Cardiac atrium fibroblast (primary cell): ENCODE measurements around the gene IFNA1. TPM values are rescaled to one million over a fixed set of nuclear protein-coding genes. Genes with fewer than 3 reads are reported as not detected.

Experiments
- total RNA-seq: library from RNA; depleted of rRNA; stranded (reverse); fragments of >200 nt; gene quantifications from 2 replicates; pipeline ENCODE4 v1.2.3, GENCODE V29; 2015

Gene IFNA1
- total RNA-seq, result not detected in 2 replicates

GRCh38 chr9:21440139-21440538, at the start of gene IFNA1:
Gene IFNA1, plus strand, starts transcription at chr9:21440439. Its CDS starts 69 bp downstream, at chr9:21440508.

GRCh38 chr9:21408817-21409216, 31.4 kb upstream of the IFNA1 start, which contains the start of gene IFNA8:
Gene IFNA8, plus strand, starts transcription at chr9:21409117. Its CDS starts 60 bp downstream, at chr9:21409177.

GRCh38 chr9:21482213-21482612, 42.0 kb downstream of the IFNA1 start, which contains the start of gene IFNE:
Gene IFNE, minus strand, starts transcription at chr9:21482313. Its CDS starts 619 bp downstream, at chr9:21481694.

Other genes starting within 250 kb of the IFNA1 start
- gene IFNA7, start 238.2 kb upstream of the IFNA1 start, total RNA-seq, result not detected in 2 replicates
- not detected in 2 replicates for gene IFNA10, start 233.3 kb upstream of the IFNA1 start, total RNA-seq
- gene IFNA16, start 223.1 kb upstream of the IFNA1 start, total RNA-seq, result not detected in 2 replicates
- not detected in 2 replicates for gene IFNA17, start 212.2 kb upstream of the IFNA1 start, total RNA-seq
- gene IFNA14, start 200.4 kb upstream of the IFNA1 start, total RNA-seq, result not detected in 2 replicates
- not detected in 2 replicates for gene IFNA5, start 135.1 kb upstream of the IFNA1 start, total RNA-seq
- gene KLHL9, start 105.0 kb upstream of the IFNA1 start, total RNA-seq, result 24.2 and 25.9 TPM in 2 replicates
- not detected in 2 replicates for gene IFNA6, start 89.6 kb upstream of the IFNA1 start, total RNA-seq
- not detected in 2 replicates for gene IFNA13, start 72.4 kb upstream of the IFNA1 start, total RNA-seq
- not detected in 2 replicates for gene IFNA2, start 55.0 kb upstream of the IFNA1 start, total RNA-seq
- not detected in 2 replicates for gene IFNA8, start 31.3 kb upstream of the IFNA1 start, total RNA-seq
- gene IFNE, start 41.9 kb downstream of the IFNA1 start, total RNA-seq, result not detected in 2 replicates